Peyer's patch (tissue), 4 donors: ENCODE results near the gene MINDY4. TPM values are rescaled to one million over a fixed set of nuclear protein-coding genes. Genes with fewer than 3 reads are reported as not detected.
A peak's percentile ranks its signal among the peaks of the same experiment; 100 is the strongest.

Experiments
- DNase-seq, 3 donors: peaks; one replicate each; pipeline ENCODE4 v3.0.0-alpha.2; 2017 to 2019
- H3K27ac ChIP-seq, 4 donors: fragments of 200-600 bp; sonication (generic); one replicate each; pipeline ENCODE4 v1.5.1; 2016 to 2019
- H3K27me3 ChIP-seq, 2 donors: fragments of 200-600 bp; sonication (generic); one replicate each; pipeline ENCODE4 v1.5.1; 2019
- H3K36me3 ChIP-seq, 3 donors: fragments of 200-600 bp; sonication (generic); one replicate each; pipeline ENCODE4 v1.5.1; 2016 to 2019
- H3K4me1 ChIP-seq, 4 donors: fragments of 200-600 bp; sonication (generic); one replicate each; pipeline ENCODE4 v1.5.1; 2016 to 2019
- H3K4me3 ChIP-seq, 4 donors: fragments of 200-600 bp; sonication (generic); 1 replicate in 3 of 4; 2 replicates in 1 of 4; pipeline ENCODE4 v1.5.1; 2016 to 2019; ENCODE audit warnings: mild to moderate bottlenecking in 1 of 4
- H3K9me3 ChIP-seq, 4 donors: fragments of 200-600 bp; sonication (generic); one replicate each; pipeline ENCODE4 v1.5.1; 2016 to 2019; ENCODE audit warnings: mild to moderate bottlenecking in 1 of 4
- CTCF ChIP-seq, 6 experiments: fragments of 450-650 bp in 4 of 6; fragments of 200-600 bp in 2 of 6; sonication (generic) in 1 of 6; IDR thresholded peaks; one replicate each; pipeline ENCODE4 v1.5.1; 2017 to 2019; ENCODE audit warnings: antibody characterized with exemption in 6 of 6, mild to moderate bottlenecking in 3 of 6, moderate library complexity in 1 of 6
- POLR2A ChIP-seq, 2 donors: fragments of 450-650 bp; IDR thresholded peaks; one replicate each; pipeline ENCODE4 v1.5.1; 2017; ENCODE audit warnings: antibody characterized with exemption in 2 of 2, mild to moderate bottlenecking in 2 of 2, moderate library complexity in 2 of 2
- total RNA-seq, 4 donors: library from RNA; depleted of rRNA; stranded (reverse); fragments of >200 nt; gene quantifications; one replicate each; pipeline ENCODE4 v1.1.0, GENCODE V29; 2016

Gene MINDY4
- total RNA-seq, 4 donors from 2014 or later: 3.9 to 19.8 (median 6.8) TPM

DNA sequence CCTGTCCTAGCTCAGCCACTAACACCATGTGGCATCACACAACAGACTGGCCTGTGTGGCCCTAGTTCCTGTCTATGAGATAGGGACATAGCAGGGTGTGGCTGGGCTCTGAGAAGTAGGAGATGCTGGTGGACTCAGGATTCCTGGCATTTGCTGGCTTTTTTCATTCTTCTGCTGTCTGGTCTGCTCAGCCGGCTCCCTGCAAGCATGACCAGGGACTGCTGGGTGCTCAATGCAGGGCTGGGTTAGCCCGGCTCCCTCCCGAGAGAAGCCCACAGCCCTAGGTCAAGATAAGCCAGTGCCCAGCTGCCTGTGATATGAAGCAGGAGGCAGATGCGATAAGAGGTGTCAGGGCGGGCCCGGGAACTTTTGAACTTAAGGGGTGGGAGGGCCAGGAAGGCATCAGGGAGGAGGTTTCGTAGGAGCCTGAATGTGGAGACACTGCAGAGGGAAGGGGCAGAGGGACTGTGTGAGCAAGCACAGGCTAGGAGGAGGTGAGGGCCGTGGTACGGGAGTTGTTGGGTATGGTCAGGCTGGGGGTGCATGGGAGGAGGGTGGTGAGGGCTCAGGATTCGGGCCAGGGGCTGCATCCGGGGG lies 143.9 kb downstream of the MINDY4 start:
- Histone ChIP-seq H3K4me3 (peak overlapping the region in 1 of 4 donors; percentile 6), H3K27ac (peak overlapping the region in 3 of 4 donors; percentile 68 to 95 (median 88)), H3K36me3 (no peaks in the 10 kb centered on the region), H3K4me1 (peaks cover 0 to 63% (median 3%) of the 10 kb centered on the region in 4 donors), H3K27me3 (no peaks in the 10 kb centered on the region), H3K9me3 (no peaks in the 10 kb centered on the region)
- TF ChIP-seq CTCF (IDR thresholded peaks at IDR 0.05) (no peak), POLR2A (IDR thresholded peaks at IDR 0.05) (no peak)
- peak in 2 of 3 donors; percentile 67 to 74 for DNase-seq

GRCh38 chr7:30915751-30916150 lies 144.5 kb downstream of the MINDY4 start:
- H3K27ac ChIP-seq: peak overlapping the region in 2 of 4 donors; percentile 88 to 95
- H3K4me1 ChIP-seq: peaks cover 0 to 63% (median 3%) of the 10 kb centered on the region in 4 donors
- no peaks in the 10 kb centered on the region for H3K36me3 ChIP-seq
- no peak for DNase-seq
- TF ChIP-seq CTCF (IDR thresholded peaks at IDR 0.05): no peak
- no peak for TF ChIP-seq POLR2A (IDR thresholded peaks at IDR 0.05)
- H3K9me3 ChIP-seq: no peaks in the 10 kb centered on the region
- no peaks in the 10 kb centered on the region for H3K27me3 ChIP-seq
- no peak overlapping the region for H3K4me3 ChIP-seq

DNA sequence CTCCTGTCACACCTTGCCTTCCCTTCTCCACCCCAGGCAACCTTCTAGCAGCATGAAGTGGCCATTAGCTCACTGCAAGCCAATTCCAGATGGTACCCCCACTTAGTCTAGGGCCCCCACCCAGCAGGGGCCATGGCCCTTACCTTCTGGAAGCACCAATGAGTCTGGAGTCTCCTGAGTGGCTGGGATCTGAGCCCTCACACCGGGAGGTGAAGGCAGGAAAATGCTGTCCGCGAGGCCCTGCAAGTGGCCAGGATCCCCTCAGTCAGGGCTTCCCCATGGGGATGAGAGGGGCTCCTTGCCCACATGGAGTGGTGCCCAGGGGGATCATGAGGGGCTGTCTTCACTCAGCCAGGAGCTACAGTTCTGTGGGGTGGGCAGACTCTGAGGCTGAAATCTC lies 145.0 kb downstream of the MINDY4 start:
- H3K27ac ChIP-seq: no peak overlapping the region

DNA sequence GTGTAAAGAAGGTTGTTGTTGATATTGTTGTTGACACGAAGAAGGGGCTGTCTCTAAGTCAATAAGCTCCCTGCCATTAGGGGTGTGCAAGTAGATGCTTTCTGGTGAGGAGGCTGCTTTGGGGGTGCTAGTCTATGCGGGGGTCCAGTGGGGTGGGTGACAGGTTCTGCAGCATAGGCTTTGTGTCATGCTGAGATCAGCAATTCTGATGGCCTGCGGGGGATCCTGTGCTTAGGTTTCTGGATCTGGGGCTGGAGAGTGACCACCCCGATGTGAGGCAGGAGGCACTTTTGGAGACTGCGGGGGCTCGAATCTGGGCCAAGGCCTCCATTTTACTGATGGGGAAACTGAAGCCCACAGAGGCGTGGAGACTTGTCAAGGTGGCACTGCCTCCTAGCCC lies 145.6 kb downstream of the MINDY4 start:
- Histone ChIP-seq H3K4me3 (no peak overlapping the region), H3K27ac (no peak overlapping the region)

More for the DNA sequence above, 145.0 kb downstream of the MINDY4 start:
- TF ChIP-seq POLR2A (IDR thresholded peaks at IDR 0.05) (no peak), CTCF (IDR thresholded peaks at IDR 0.05) (no peak)
- Histone ChIP-seq H3K36me3 (no peaks in the 10 kb centered on the region), H3K4me3 (no peak overlapping the region), H3K4me1 (peaks cover 0 to 63% (median 3%) of the 10 kb centered on the region in 4 donors), H3K9me3 (no peaks in the 10 kb centered on the region), H3K27me3 (no peaks in the 10 kb centered on the region)
- no peak for DNase-seq

GRCh38 chr7:30917216-30917893 lies 146.1 kb downstream of the MINDY4 start:
- Histone ChIP-seq H3K9me3 (no peaks in the 10 kb centered on the region), H3K27ac (no peak overlapping the region), H3K4me3 (no peak overlapping the region), H3K4me1 (peaks cover 0 to 58% (median 3%) of the 10 kb centered on the region in 4 donors), H3K27me3 (no peaks in the 10 kb centered on the region), H3K36me3 (no peaks in the 10 kb centered on the region)
- DNase-seq: peak in 1 of 3 donors; percentile 18
- no peak for TF ChIP-seq CTCF (IDR thresholded peaks at IDR 0.05)

More for the DNA sequence above, 145.6 kb downstream of the MINDY4 start:
- Histone ChIP-seq H3K36me3 (no peaks in the 10 kb centered on the region), H3K4me1 (peaks cover 0 to 61% (median 3%) of the 10 kb centered on the region in 4 donors), H3K9me3 (no peaks in the 10 kb centered on the region), H3K27me3 (no peaks in the 10 kb centered on the region)
- no peak for DNase-seq
- TF ChIP-seq CTCF (IDR thresholded peaks at IDR 0.05): no peak
- no peak for TF ChIP-seq POLR2A (IDR thresholded peaks at IDR 0.05)
